ENCODE data around the gene ALAS1. TPM values are rescaled to one million over a fixed set of nuclear protein-coding genes. Genes with fewer than 3 reads are reported as not detected.

Gene ALAS1
- total RNA-seq, 2 experiments from 2014 or later: 34.4 to 43.6 TPM

DNA sequence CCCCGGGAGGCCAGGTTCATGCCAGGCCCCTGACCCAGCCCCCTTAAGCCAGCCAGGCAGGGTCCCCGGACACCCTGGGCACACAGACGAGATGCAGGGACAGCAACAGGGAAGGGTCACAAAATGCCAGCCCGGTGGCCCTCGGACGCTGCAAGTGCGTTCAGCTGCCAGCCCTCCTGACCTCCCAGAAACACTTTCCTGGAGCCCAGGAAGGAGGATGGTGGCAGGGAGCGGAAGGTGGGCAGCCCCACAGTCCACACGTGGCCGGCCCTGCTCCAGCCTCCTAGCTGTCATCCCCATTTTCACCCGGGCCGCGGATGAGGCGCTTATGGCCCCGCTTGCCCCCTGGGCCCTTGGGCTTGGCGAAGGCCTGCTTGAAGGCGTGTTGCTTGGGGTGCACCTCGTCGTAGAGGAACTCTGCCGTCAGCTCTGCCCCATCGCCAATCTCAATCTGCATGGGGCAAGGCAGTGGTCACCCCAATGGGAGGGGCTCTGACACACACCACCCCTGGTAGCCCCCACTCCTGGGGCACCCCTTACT is 30.9 kb downstream of the ALAS1 start:
- Histone ChIP-seq H3K4me3 (ENCODE audit: low read depth, low read length, poor library complexity, severe bottlenecking) (no peak overlapping the region), H3K4me2 (ENCODE audit: low read length) (no peak overlapping the region), H3K36me3 (ENCODE audit: insufficient read depth, low read length) (peaks cover 42% of the 10 kb centered on the region), H4K20me1 (ENCODE audit: insufficient read depth, low read length) (no peaks in the 10 kb centered on the region), H3K27ac (ENCODE audit: low read depth, low read length, poor library complexity, severe bottlenecking) (no peak overlapping the region), H3K4me1 (ENCODE audit: insufficient read depth, low read length, poor library complexity, severe bottlenecking) (peaks cover 37% of the 10 kb centered on the region), H2AFZ (ENCODE audit: low read length) (no peak overlapping the region), H3K9me2 (ENCODE audit: insufficient read depth, low read length) (no peaks in the 10 kb centered on the region), H3K9me3 (ENCODE audit: low read length) (no peaks in the 10 kb centered on the region), H3K79me2 (ENCODE audit: insufficient read depth, low read depth, low read length) (peaks cover 16% of the 10 kb centered on the region; the same call in 1 of the 2 replicates)
- DNase-seq (ENCODE audit: low spot score): no peak
- CTCF ChIA-PET (ENCODE audit: unreplicated experiment): no interaction called here
- intact Hi-C loops (cut with micrococcal nuclease; ENCODE audit: unreplicated experiment): loop anchor here (5.0 kb wide), 2 partner anchors 77 to 218 kb away; partner anchors contain the start of genes POC1A and SEMA3G
- TF ChIP-seq, protein P1, sequence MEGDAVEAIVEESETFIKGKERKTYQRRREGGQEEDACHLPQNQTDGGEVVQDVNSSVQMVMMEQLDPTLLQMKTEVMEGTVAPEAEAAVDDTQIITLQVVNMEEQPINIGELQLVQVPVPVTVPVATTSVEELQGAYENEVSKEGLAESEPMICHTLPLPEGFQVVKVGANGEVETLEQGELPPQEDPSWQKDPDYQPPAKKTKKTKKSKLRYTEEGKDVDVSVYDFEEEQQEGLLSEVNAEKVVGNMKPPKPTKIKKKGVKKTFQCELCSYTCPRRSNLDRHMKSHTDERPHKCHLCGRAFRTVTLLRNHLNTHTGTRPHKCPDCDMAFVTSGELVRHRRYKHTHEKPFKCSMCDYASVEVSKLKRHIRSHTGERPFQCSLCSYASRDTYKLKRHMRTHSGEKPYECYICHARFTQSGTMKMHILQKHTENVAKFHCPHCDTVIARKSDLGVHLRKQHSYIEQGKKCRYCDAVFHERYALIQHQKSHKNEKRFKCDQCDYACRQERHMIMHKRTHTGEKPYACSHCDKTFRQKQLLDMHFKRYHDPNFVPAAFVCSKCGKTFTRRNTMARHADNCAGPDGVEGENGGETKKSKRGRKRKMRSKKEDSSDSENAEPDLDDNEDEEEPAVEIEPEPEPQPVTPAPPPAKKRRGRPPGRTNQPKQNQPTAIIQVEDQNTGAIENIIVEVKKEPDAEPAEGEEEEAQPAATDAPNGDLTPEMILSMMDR (conservative IDR thresholded peaks at IDR 0.05; ENCODE audit: low read length): no peak
- no peak for TF ChIP-seq EZH2phosphoT487 (IDR thresholded peaks at IDR 0.05; ENCODE audit: borderline replicate concordance, low read depth, low read length)
- TSS peak; percentile 76 for BruUV-seq (replicated peaks)
- POLR2A ChIA-PET: no interaction called here

DNA sequence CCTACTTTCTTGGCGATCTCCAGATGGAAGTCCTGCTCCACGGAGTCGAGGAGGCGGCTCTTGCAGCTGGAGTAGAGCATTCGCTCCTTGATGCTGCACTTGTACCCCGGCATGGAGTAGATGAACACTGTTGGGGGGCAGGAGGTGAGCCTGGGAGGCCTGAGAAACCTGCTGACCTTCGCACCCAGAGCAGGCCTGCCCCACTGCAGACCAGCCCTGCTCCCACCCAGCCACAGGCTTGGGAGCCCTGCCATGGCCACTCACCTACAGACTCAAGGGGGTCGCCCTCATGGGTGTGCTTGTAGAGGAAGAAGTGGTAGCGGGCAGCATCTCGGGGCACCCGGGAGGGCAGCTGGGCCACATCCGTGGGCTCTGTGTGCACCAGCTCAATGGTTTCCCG is 31.7 kb downstream of the ALAS1 start:
- intact Hi-C loops (cut with micrococcal nuclease; ENCODE audit: unreplicated experiment): loop anchor here (2.0 to 5.0 kb wide), 3 partner anchors 77 to 218 kb away; partner anchors contain the start of genes POC1A and SEMA3G
- peaks cover 50% of the 10 kb centered on the region for H3K36me3 ChIP-seq (ENCODE audit: insufficient read depth, low read length)
- no peaks in the 10 kb centered on the region for H3K9me2 ChIP-seq (ENCODE audit: insufficient read depth, low read length)
- H2AFZ ChIP-seq (ENCODE audit: low read length): no peak overlapping the region
- no peak overlapping the region for H3K4me3 ChIP-seq (ENCODE audit: low read depth, low read length, poor library complexity, severe bottlenecking)
- peaks cover 28% of the 10 kb centered on the region for H3K4me1 ChIP-seq (ENCODE audit: insufficient read depth, low read length, poor library complexity, severe bottlenecking)
- no peaks in the 10 kb centered on the region for H4K20me1 ChIP-seq (ENCODE audit: insufficient read depth, low read length)
- H3K9me3 ChIP-seq (ENCODE audit: low read length): no peaks in the 10 kb centered on the region
- BruUV-seq (replicated peaks): no TSS peak
- no peak overlapping the region for H3K4me2 ChIP-seq (ENCODE audit: low read length)
- TF ChIP-seq EZH2phosphoT487 (IDR thresholded peaks at IDR 0.05; ENCODE audit: borderline replicate concordance, low read depth, low read length): no peak
- H3K79me2 ChIP-seq (ENCODE audit: insufficient read depth, low read depth, low read length): peaks cover 7% of the 10 kb centered on the region; the same call in 1 of the 2 replicates
- no peak for DNase-seq (ENCODE audit: low spot score)
- ChIA-PET CTCF (ENCODE audit: unreplicated experiment) (no interaction called here), POLR2A (no interaction called here)
- H3K27ac ChIP-seq (ENCODE audit: low read depth, low read length, poor library complexity, severe bottlenecking): no peak overlapping the region

DNA sequence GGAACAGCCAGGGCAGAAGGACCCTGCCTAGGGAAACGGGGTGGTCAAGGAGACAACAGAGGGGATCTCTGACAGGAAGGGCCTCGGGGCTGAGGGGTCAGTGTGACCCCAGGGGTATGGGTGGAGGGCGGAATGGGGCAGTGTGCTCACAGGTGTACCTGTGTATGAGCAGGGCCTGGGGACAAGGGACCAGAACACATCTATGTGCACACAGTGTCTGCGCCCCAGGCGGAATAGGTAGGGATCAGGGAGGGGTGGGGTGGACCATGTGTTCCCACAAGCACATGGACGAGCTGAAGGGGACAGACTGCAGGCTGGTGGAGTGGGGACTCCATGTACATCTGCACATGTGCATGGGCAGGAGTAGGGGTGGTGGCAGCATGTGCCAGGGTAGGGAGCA is 32.5 kb downstream of the ALAS1 start:
- H3K27ac ChIP-seq (ENCODE audit: low read depth, low read length, poor library complexity, severe bottlenecking): no peak overlapping the region
- DNase-seq (ENCODE audit: low spot score): no peak
- BruUV-seq (replicated peaks): no TSS peak
- POLR2A ChIA-PET: no interaction called here
- H3K4me1 ChIP-seq (ENCODE audit: insufficient read depth, low read length, poor library complexity, severe bottlenecking): peaks cover 23% of the 10 kb centered on the region
- intact Hi-C loops (cut with micrococcal nuclease; ENCODE audit: unreplicated experiment): loop anchor here (2.0 kb wide), 1 partner anchor 108 kb away; no protein-coding TSS in a partner anchor
- no peaks in the 10 kb centered on the region for H4K20me1 ChIP-seq (ENCODE audit: insufficient read depth, low read length)
- H3K79me2 ChIP-seq (ENCODE audit: insufficient read depth, low read depth, low read length): no peaks in the 10 kb centered on the region
- no peak overlapping the region for H2AFZ ChIP-seq (ENCODE audit: low read length)
- peaks cover 53% of the 10 kb centered on the region for H3K36me3 ChIP-seq (ENCODE audit: insufficient read depth, low read length)
- no peak for TF ChIP-seq EZH2phosphoT487 (IDR thresholded peaks at IDR 0.05; ENCODE audit: borderline replicate concordance, low read depth, low read length)
- TF ChIP-seq, protein P1 (conservative IDR thresholded peaks at IDR 0.05; ENCODE audit: low read length): no peak
- no peaks in the 10 kb centered on the region for H3K9me2 ChIP-seq (ENCODE audit: insufficient read depth, low read length)
- CTCF ChIA-PET (ENCODE audit: unreplicated experiment): interaction anchor here (0.8 to 1.3 kb wide), 3 partner anchors 8 to 47 kb away, joined by 3 to 4 read pairs (median 3); no protein-coding TSS in a partner anchor
- H3K9me3 ChIP-seq (ENCODE audit: low read length): no peaks in the 10 kb centered on the region
- no peak overlapping the region for H3K4me3 ChIP-seq (ENCODE audit: low read depth, low read length, poor library complexity, severe bottlenecking)
- no peak overlapping the region for H3K4me2 ChIP-seq (ENCODE audit: low read length)

All from OCI-LY7 (cell line).